GM21515 (cell line): ENCODE results near the gene SOX5.
"Not testable (repeated sequence)": the region's sequence is repeated elsewhere in the genome, so short reads cannot be mapped to it uniquely, and the experiment has no call there.

Experiments used
- ATAC-seq: cut with Tn5 transposase; IDR thresholded peaks from one replicate; pipeline ENCODE4 v1.9.1; 2021; ENCODE audit not compliant: unreplicated experiment

Gene SOX5

GRCh38 chr12:23911574-23911973 lies 37.9 kb downstream of the SOX5 start:
- no peak for ATAC-seq

- no peak for ATAC-seq
Measured at GRCh38 chr12:23909551-23909950, 39.9 kb downstream of the SOX5 start.

DNA sequence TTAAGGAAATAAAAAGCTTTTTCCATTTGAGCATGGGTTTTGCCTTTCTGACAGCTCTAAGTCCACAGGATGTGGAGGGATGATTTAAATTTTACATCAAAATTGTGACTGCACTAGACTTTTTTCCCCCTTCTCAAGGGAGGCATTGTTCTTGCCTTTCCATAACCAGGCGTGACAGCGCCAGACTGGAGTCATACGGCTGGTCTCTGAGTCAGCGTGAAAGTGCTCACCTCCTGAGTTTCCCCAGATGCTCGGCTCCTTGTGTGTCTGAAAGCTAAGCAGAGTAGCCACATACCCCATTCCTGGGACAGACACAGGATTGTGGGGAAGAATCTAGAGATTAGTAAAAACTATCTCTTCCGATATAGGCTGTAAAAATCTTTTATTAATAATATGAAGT lies 43.1 kb downstream of the SOX5 start:
- no peak for ATAC-seq

DNA sequence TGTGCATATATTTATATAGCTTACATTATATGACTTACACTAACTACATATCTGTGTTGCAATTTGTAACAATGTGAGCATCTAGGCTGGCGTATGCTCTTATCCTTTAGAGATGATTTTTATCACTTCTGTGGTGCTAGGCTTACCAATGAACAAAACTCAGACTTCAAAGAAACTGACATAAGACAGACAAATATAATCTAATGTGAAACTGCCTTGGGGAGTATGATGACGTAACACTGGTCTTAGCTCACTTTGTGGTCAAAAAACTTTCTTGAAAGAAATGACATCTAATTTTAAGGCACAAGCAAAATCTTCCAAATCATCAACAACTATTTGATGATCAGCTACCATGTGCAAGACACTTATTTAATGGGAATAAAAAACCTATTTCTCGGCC lies 50.0 kb downstream of the SOX5 start:
- no peak for ATAC-seq

DNA sequence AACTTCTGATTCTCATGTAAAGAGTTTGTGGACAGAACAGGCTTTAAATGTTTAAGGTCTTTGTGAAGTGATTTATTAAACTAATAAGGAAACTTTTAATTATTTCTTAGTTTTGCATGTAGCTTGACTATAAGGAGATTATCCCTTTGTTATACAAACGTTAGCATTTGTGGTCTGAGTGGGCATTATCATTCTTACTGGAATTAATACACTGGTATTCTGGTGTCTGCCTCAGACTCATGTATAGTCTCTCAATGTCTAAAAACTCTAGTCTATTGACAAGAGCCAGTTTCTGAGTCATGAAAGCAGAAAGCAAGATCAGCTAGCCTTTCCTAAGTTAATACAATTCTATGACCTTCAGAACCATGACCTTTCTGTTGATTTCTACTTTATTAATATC lies 51.3 kb downstream of the SOX5 start:
- ATAC-seq: no peak

DNA sequence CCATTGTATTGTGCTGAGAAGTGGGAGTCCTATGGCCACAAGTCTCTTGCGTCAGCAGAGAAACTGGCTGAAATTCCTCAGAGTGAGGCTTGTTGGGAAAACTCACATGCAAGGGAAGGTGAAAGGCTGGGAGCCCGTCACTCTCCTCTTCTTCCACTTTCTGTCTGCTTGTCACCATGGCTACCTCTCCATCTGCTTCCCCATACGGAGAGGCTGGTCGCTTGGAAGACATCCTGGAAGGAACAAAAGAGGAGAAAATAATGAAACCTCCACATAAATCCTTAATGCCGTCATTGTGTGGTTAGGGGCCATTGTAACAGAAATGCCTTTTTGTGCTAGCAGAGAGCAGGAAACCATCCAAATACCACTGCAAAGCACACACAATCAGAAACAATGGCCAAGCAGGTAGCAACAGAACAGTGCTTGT lies 53.7 kb downstream of the SOX5 start:
- no peak for ATAC-seq

DNA sequence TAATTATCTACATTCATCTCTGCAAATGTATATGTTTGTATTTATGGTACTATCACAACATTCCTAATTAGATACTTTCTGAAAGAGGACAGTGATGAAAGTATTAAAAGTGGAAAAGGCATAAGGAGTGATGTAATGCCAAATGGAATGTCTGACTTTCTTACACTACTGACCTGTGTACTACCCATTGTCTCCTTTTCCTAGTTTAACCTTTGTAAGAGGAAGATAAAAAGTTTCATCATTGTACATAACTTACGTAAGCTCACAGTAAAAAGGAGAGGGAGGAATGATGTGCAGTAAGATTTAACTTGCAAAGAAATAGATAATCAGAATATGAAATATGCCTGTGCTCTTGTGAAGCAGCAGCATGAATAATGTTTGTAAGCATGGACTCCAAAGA lies 55.9 kb downstream of the SOX5 start:
- ATAC-seq: no peak

DNA sequence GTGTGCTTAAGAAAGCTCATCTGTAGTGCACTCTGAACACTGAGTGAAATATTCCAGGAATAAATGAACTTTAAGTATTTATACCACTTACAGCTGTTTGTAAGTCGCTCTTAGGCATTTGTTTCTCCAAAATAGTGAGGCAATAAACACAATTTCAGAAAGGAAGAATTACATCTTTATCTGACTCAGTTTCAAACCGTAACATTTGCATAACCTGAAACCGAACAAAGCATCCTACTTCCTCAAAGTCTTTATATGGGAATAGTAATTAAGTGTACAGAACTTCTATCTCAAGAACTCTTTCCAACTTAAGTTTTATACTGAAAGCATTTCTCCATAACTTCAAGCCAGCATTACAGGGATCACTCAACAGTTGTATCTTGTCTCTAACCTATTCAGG lies 58.4 kb downstream of the SOX5 start:
- no peak for ATAC-seq

- no peak for ATAC-seq
Measured at GRCh38 chr12:23889069-23889440, 60.4 kb downstream of the SOX5 start.

- no peak for ATAC-seq
Measured at GRCh38 chr12:23888396-23889068, 60.9 kb downstream of the SOX5 start.

DNA sequence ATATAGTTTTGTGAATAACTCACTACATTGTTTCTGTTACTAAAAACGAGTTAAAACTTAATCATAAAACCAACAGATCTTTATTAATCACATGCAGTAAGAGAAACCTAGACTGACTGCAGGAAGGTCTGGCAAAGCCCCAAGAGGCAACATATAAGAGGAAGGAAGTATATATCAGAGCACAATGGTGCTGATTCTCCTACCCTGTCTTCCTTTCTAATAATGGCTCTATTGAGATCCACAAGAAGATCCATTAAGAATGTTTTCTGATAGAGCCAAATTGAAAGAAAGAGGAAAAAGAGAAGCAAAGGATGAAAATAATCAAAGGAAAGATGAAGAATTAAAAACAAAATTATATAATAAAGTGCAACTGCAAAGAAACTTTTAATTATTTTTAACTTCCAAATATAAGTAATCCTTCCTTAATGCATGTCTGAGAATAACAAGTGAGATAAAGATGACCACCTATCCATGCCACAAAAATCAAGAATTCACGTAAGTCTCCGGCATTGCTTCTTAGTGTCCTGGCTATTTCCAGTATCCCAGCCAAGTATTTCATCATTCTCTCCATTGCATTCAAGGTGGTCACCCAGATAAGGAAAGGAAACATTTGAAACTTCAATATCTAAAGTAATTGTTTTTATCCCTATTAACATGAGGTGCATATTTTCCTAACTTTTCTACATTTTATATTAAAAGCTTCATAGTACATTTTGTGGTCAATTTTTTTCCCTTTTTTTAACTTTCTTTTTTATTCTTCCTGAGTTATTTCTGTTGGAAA lies 62.2 kb downstream of the SOX5 start:
- ATAC-seq: no peak

DNA sequence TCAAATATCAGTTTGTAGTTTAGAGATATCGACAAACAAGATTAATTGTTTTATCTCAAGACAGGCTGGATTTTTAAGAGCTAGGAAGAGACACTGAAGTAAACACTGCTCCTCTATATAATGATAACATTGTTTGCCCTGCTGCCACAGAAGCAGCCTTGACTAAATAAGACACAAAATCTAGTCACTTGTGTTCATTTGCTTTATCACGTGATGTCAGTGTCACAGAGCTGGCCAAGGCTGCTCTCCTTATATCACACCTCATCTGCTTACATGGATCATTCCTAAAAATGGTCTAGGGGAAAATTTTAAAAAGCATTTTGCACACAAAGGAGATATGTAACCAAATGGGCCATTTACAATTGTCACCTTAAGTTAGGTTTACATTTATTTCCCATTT lies 64.1 kb downstream of the SOX5 start:
- ATAC-seq: no peak

DNA sequence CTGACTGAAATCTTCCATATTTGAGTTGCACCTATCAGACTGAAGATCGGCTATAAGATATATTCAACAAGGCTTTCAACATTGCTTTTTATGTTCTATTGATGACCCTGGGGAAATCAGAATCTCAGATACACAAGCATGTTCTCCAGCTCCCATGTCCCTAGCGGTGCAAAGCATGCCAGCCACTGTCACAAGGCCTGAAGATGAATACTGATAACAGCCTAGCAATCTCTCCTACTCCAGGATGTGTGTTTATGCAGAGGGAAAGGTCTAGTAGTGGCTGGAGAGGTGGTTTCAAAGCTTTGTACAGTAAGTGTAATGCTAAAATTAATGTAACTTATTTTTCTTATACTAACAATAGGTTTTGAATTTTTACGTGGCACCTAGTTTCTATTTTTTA lies 64.6 kb downstream of the SOX5 start:
- ATAC-seq: no peak

GRCh38 chr12:23880988-23881387 lies 68.5 kb downstream of the SOX5 start:
- ATAC-seq: no peak

- ATAC-seq: not testable (repeated sequence)
Measured at GRCh38 chr12:23876618-23877017, 72.9 kb downstream of the SOX5 start.

- no peak for ATAC-seq
Measured at GRCh38 chr12:23867794-23868193, 81.7 kb downstream of the SOX5 start.

DNA sequence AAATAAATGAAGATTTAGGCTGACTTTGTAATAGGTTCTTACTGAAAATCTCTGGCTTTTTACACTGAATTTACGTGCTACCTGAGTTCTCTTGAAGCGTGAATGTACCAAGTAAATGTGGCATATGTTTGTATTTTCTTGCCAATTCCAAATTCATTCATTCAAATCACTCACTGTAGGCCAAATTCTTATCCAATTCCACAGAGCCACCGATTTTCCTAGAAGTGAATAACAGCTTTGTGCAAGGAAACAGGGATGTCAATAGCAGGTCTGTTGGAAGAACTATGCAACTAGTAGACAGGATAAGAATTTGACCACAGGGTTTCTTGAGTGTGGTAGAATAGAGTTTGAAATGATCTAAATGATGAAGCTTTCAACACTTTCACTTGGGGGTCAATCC lies 86.8 kb downstream of the SOX5 start:
- ATAC-seq: no peak

DNA sequence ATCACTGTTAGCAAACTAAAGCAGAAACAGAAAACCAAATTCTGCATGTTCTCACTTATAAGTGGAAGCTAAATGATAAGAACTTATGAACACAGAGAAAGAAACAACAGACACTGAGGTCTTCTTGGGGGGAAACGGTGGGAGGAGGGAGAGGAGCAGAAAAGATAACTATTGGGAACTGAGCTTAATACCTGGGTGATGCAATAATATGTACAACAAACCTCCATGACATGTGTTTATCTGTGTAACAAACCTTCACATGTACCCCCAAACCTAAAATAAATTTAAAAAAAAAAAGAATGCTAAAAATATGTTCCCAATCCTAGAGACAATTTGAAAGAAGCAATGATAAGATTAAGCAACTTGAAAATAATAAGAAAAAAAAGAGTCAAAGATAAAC lies 89.5 kb downstream of the SOX5 start:
- ATAC-seq: no peak

DNA sequence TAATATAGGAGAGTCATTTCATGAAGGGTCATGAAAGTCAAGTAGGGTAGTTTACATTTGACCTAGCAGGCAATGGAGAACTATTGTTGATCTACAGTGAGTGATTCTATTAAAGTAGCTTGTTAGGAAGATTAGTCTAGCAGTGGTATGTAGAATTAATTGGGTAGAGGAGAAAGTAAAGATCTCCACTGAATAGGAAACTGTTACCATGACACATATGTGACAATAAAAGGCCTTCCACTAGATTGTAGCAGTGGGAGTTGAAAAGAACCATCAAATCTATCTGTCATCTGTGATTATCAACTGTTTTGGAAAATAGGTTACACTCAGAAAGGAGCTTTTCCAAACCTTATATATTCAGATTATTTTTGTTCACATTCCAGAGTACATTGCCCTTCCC lies 92.3 kb downstream of the SOX5 start:
- ATAC-seq: no peak

- ATAC-seq: no peak
Measured at GRCh38 chr12:23855813-23856212, 93.7 kb downstream of the SOX5 start.

GRCh38 chr12:23854598-23854997 lies 94.9 kb downstream of the SOX5 start:
- ATAC-seq: no peak

- ATAC-seq: no peak
Measured at GRCh38 chr12:23853640-23854039, 95.8 kb downstream of the SOX5 start.

GRCh38 chr12:23851602-23852001 lies 97.9 kb downstream of the SOX5 start:
- ATAC-seq: no peak
